Astrocyte (in vitro differentiated cells and primary cell): ENCODE measurements around the gene KCTD10.

Experiments
- EZH2 ChIP-seq: IDR thresholded peaks from 2 replicates; pipeline ENCODE4 v1.6.1; 2012; ENCODE audit warnings: mild to moderate bottlenecking, low read length, inconsistent platforms; ENCODE audit not compliant: insufficient read depth
- TF ChIP-seq, protein P1 (sequence below): IDR thresholded peaks from 2 replicates; pipeline ENCODE4 v1.5.1; 2011; ENCODE audit warnings: low read depth, mild to moderate bottlenecking, inconsistent platforms, low read length, moderate library complexity; ENCODE audit not compliant: insufficient read depth

DNA sequence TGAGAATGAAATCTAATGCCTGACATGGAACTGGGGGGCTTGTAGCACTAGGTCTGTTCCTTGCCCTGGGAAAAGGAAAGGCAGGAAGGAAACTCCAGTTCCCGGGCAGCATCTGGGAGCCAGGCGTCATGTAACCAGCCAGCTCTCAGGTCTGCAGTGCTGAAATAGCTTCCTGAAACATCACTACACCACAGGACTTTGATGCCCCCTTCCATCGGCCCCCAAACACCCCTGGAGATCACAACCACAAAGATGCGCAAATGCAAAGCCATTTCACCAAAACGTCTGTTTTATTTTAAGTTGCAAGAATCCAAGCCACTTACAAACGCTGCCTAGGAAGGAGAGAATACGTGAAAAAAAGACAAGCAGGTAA, 40.9 kb downstream of the KCTD10 start:
- TF ChIP-seq, protein P1, sequence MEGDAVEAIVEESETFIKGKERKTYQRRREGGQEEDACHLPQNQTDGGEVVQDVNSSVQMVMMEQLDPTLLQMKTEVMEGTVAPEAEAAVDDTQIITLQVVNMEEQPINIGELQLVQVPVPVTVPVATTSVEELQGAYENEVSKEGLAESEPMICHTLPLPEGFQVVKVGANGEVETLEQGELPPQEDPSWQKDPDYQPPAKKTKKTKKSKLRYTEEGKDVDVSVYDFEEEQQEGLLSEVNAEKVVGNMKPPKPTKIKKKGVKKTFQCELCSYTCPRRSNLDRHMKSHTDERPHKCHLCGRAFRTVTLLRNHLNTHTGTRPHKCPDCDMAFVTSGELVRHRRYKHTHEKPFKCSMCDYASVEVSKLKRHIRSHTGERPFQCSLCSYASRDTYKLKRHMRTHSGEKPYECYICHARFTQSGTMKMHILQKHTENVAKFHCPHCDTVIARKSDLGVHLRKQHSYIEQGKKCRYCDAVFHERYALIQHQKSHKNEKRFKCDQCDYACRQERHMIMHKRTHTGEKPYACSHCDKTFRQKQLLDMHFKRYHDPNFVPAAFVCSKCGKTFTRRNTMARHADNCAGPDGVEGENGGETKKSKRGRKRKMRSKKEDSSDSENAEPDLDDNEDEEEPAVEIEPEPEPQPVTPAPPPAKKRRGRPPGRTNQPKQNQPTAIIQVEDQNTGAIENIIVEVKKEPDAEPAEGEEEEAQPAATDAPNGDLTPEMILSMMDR: no peak
- no peak for TF ChIP-seq EZH2
